Measurements from ENCODE around the gene MUC2.

DNA sequence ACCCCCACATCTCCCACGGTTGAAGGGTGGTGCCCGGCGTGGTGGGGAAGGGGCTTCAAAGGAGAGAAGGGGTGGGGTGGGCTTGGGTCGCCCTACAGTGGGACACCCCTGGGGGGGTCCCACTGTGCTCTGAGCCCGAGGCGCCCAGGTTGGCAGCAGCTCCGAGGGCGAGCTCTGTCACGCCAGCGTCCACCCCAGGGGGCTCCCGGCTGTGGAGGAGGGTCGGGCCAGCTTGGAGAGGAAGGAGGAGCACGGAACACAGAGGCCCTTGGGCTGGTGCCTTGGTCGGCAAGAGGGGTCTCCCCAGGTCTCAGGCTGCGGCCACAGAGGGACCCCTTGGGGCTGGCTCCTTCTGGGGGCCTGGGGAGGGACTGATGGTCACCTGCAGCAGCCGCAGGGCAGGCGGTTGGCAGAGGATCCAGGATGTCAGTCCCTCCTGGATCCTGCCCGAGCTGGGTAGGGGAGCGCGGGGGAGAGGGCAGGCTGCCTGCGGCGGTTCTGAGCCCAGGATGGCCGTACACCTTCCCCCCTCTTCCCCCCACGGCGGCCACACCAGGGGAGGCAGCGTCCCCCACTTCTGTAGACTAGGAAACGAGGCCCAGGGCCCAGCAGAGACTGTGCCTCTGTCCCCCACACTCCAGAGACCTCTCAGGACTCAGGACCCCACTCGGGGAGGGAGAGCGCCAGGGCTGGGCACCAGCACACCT lies 38.9 kb upstream of the MUC2 start:
- TF ChIP-seq, protein P1, sequence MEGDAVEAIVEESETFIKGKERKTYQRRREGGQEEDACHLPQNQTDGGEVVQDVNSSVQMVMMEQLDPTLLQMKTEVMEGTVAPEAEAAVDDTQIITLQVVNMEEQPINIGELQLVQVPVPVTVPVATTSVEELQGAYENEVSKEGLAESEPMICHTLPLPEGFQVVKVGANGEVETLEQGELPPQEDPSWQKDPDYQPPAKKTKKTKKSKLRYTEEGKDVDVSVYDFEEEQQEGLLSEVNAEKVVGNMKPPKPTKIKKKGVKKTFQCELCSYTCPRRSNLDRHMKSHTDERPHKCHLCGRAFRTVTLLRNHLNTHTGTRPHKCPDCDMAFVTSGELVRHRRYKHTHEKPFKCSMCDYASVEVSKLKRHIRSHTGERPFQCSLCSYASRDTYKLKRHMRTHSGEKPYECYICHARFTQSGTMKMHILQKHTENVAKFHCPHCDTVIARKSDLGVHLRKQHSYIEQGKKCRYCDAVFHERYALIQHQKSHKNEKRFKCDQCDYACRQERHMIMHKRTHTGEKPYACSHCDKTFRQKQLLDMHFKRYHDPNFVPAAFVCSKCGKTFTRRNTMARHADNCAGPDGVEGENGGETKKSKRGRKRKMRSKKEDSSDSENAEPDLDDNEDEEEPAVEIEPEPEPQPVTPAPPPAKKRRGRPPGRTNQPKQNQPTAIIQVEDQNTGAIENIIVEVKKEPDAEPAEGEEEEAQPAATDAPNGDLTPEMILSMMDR (conservative IDR thresholded peaks at IDR 0.05; ENCODE audit: low read length), result no peak
- no peak for TF ChIP-seq EZH2phosphoT487 (IDR thresholded peaks at IDR 0.05; ENCODE audit: borderline replicate concordance)
